ENCODE data around the gene ZNF724. TPM values are rescaled to one million over a fixed set of nuclear protein-coding genes. Genes with fewer than 3 reads are reported as not detected.
A peak's percentile ranks its signal among the peaks of the same experiment; 100 is the strongest.
"Not testable (repeated sequence)": the region's sequence is repeated elsewhere in the genome, so short reads cannot be mapped to it uniquely, and the experiment has no call there.

ZNF724 gene
- total RNA-seq, 1 donor from 2014 or later, result 3.7 TPM

DNA sequence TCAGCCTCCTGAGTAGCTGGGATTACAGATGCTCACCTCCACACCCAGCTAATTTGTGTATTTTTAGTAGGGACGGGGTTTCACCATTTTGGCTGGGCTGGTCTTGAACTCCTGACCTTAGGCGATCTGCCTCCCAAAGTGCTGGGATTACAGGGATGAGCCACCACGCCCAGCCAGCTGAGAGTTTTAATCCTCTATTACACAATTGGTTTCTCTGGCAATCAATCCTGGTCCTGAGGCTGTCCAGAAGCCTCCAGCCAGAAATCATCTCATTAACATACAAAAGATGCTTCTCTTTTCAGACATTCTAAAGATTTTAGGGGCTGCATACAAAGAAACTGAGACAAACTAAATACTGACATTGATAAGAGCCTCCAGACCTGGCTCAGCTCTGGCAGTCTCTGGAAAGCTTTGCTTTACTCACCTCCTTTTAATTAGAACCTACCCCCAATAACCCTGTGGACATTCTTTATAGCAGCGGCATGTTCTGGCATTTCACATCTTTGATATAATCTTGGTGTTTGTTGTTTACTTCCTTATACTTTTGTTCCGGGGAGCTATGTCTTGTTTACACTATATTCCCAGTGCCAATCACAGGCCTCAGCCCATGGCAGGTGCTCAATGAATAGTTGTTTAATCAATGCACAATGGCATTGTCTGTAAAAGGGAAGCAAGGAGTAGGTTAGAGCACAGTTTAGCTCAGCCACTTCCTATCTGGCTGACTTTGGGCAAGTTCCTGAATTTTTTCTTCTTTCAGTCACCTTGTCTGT, 4.1 kb upstream of the ZNF724 start:
- H3K4me1 ChIP-seq (ENCODE audit: control insufficient read depth in 3 of 3, insufficient read depth in 3 of 3, low read length in 3 of 3), result peaks cover 0 to 5% (median 5%) of the 10 kb centered on the region in 3 donors
- H3K27ac ChIP-seq (ENCODE audit: low read depth, low read length), result no peak overlapping the region
- H3K9me3 ChIP-seq (ENCODE audit: control insufficient read depth in 3 of 3, low read length in 3 of 3), result no peaks in the 10 kb centered on the region
- no peaks in the 10 kb centered on the region for H3K27me3 ChIP-seq (ENCODE audit: control insufficient read depth in 3 of 3, insufficient read depth in 3 of 3, low read length in 3 of 3)
- no peak overlapping the region for H3K4me3 ChIP-seq (ENCODE audit: low read length in 3 of 3)
- no peak overlapping the region for H3K9ac ChIP-seq (ENCODE audit: low read depth in 1 of 3, low read length in 3 of 3)
- peaks cover 4 to 9% (median 5%) of the 10 kb centered on the region in 3 donors for H3K36me3 ChIP-seq (ENCODE audit: control insufficient read depth in 3 of 3, insufficient read depth in 3 of 3, low read length in 3 of 3)

DNA sequence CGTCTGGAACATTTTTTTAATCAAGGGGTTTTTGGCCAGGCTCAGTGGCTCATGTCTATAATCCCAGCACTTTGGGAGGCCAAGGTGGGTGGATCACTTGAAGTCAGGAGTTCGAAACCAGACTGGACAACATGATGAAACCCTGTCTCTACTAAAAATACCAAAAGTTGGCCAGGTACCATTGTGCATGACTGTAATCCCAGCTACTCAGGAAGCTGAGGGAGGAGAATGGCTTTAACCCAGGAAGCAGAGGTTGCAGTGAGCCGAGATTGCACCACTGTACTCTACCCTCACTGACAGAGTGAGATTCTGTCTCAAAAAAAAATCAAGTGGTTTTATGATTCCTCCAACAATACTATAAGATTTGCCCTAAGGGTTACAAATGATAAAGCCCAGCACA, 3.1 kb upstream of the ZNF724 start:
- not testable (repeated sequence) for H3K36me3 ChIP-seq (ENCODE audit: control insufficient read depth in 3 of 3, insufficient read depth in 3 of 3, low read length in 3 of 3); H3K27me3 ChIP-seq (ENCODE audit: control insufficient read depth in 3 of 3, insufficient read depth in 3 of 3, low read length in 3 of 3); H3K9me3 ChIP-seq (ENCODE audit: control insufficient read depth in 3 of 3, low read length in 3 of 3); H3K4me1 ChIP-seq (ENCODE audit: control insufficient read depth in 3 of 3, insufficient read depth in 3 of 3, low read length in 3 of 3); H3K4me3 ChIP-seq (ENCODE audit: low read length in 3 of 3); H3K27ac ChIP-seq (ENCODE audit: low read depth, low read length); H3K9ac ChIP-seq (ENCODE audit: low read depth in 1 of 3, low read length in 3 of 3)

DNA sequence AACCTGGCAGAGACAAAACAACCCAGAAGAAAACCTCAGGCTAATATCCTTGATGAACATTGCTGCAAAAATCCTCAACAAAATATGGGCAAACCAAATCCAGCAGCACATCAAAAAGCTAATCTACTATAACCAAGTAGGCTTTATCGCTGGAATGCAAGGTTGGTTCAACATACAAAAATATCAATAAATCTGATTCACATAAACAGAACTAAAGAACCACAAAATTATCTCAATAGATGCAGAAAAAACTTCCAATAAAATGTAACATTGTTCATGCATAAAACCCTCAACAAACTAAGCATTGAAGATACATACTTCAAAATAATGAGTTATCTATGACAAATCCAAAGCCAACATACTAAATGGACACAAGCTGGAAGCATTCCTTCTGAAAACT, 8.8 kb downstream of the ZNF724 start:
- Histone ChIP-seq H3K9me3 (ENCODE audit: control insufficient read depth in 3 of 3, low read length in 3 of 3) (peaks cover 0 to 6% (median 2%) of the 10 kb centered on the region in 3 donors), H3K27me3 (ENCODE audit: control insufficient read depth in 3 of 3, insufficient read depth in 3 of 3, low read length in 3 of 3) (no peaks in the 10 kb centered on the region), H3K36me3 (ENCODE audit: control insufficient read depth in 3 of 3, insufficient read depth in 3 of 3, low read length in 3 of 3) (no peaks in the 10 kb centered on the region), H3K9ac (ENCODE audit: low read depth in 1 of 3, low read length in 3 of 3) (no peak overlapping the region), H3K4me3 (ENCODE audit: low read length in 3 of 3) (no peak overlapping the region), H3K4me1 (ENCODE audit: control insufficient read depth in 3 of 3, insufficient read depth in 3 of 3, low read length in 3 of 3) (no peaks in the 10 kb centered on the region), H3K27ac (ENCODE audit: low read depth, low read length) (no peak overlapping the region)

DNA sequence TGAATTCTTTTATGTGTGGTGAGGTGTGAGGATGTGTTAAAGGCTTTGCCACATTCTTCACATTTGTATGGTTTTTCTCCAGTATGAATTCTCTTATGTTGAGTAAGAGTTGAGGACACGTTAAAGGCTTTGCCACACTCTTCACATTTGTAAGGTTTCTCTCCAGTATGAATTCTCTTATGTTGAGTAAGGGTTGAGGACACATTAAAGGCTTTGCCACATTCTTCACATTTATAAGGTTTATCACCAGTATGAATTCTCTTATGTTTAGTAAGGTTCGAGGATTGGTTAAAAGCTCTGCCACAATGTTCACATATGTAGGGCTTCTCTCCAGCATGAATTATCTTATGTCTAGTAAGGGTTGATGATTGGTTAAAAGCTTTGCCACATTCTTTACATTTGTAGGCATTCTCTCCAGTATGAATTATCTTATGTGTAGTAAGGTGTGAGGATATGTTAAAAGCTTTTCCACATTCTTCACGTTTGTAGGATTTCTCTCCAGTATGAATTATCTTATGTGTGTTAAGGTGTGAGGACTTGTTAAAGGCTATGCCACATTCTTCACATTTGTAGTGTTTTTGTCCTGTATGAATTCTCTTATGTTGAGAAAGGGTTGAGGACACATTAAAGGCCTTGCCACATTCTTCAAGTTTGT, 27.1 kb downstream of the ZNF724 start:
- Histone ChIP-seq H3K36me3 (ENCODE audit: control insufficient read depth in 3 of 3, insufficient read depth in 3 of 3, low read length in 3 of 3) (peaks cover 3 to 6% (median 5%) of the 10 kb centered on the region in 3 donors), H3K4me1 (ENCODE audit: control insufficient read depth in 3 of 3, insufficient read depth in 3 of 3, low read length in 3 of 3) (no peaks in the 10 kb centered on the region), H3K9me3 (ENCODE audit: control insufficient read depth in 3 of 3, low read length in 3 of 3) (peaks cover 8 to 15% (median 13%) of the 10 kb centered on the region in 3 donors), H3K27ac (ENCODE audit: low read depth, low read length) (no peak overlapping the region), H3K4me3 (ENCODE audit: low read length in 3 of 3) (peak overlapping the region in 1 of 3 donors; percentile 34), H3K27me3 (ENCODE audit: control insufficient read depth in 3 of 3, insufficient read depth in 3 of 3, low read length in 3 of 3) (no peaks in the 10 kb centered on the region), H3K9ac (ENCODE audit: low read depth in 1 of 3, low read length in 3 of 3) (no peak overlapping the region)

DNA sequence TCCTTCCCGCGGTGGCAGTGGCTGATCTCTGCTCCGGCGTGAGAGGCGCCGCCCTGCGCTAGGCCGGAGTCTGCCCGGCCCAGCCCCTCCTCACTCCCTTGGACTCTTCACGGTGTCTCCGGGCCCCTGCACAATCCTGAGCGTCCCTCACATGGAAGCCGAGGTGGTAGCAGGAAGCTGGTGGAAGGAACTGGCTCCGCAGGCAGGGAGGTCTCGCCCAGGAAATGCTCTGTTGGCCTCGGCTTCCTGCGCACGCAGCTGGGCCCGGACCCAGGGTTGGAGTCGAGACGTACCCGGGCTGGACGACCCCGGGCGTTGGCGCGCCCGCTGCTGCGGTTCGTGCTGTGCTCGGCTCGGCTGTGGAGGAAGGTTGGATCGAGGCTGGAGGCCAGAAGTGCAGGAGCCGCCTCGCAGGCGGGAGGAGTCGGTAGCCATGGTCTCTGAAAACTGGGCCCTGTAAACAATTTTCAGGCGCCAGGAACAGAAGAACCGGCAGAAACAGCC, 46.3 kb downstream of the ZNF724 start:
- peak overlapping the region in 2 of 3 donors; percentile 20 to 38 for H3K9ac ChIP-seq (ENCODE audit: low read depth in 1 of 3, low read length in 3 of 3)
- no peaks in the 10 kb centered on the region for H3K4me1 ChIP-seq (ENCODE audit: control insufficient read depth in 3 of 3, insufficient read depth in 3 of 3, low read length in 3 of 3)
- no peaks in the 10 kb centered on the region for H3K36me3 ChIP-seq (ENCODE audit: control insufficient read depth in 3 of 3, insufficient read depth in 3 of 3, low read length in 3 of 3)
- H3K4me3 ChIP-seq (ENCODE audit: low read length in 3 of 3), result peak overlapping the region; percentile 32 to 35 (median 33)
- H3K27ac ChIP-seq (ENCODE audit: low read depth, low read length), result no peak overlapping the region
- H3K27me3 ChIP-seq (ENCODE audit: control insufficient read depth in 3 of 3, insufficient read depth in 3 of 3, low read length in 3 of 3), result no peaks in the 10 kb centered on the region
- H3K9me3 ChIP-seq (ENCODE audit: control insufficient read depth in 3 of 3, low read length in 3 of 3), result no peaks in the 10 kb centered on the region

DNA sequence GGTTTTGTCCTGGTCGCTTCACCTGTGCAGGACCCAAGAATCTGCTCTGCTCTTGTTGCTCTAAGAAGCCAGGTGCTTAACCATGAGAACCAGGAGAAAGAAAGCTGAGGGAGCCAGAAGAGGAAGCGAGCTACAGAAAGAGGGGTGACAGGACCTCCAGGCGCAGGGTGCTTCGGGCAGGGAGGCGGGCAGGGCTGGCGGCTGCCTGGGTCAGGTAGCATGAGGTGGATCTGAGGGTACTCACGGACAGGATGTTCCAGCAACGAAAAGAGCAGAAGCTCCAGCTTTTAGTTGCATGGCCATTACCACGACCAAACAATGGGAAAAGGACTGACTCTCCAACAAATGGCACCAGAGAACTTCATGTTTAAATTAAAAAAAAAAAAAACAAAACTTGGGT, 59.9 kb downstream of the ZNF724 start:
- Histone ChIP-seq H3K36me3 (ENCODE audit: control insufficient read depth in 3 of 3, insufficient read depth in 3 of 3, low read length in 3 of 3) (no peaks in the 10 kb centered on the region), H3K27me3 (ENCODE audit: control insufficient read depth in 3 of 3, insufficient read depth in 3 of 3, low read length in 3 of 3) (no peaks in the 10 kb centered on the region), H3K9me3 (ENCODE audit: control insufficient read depth in 3 of 3, low read length in 3 of 3) (no peaks in the 10 kb centered on the region), H3K4me3 (ENCODE audit: low read length in 3 of 3) (no peak overlapping the region), H3K9ac (ENCODE audit: low read depth in 1 of 3, low read length in 3 of 3) (no peak overlapping the region), H3K4me1 (ENCODE audit: control insufficient read depth in 3 of 3, insufficient read depth in 3 of 3, low read length in 3 of 3) (no peaks in the 10 kb centered on the region), H3K27ac (ENCODE audit: low read depth, low read length) (no peak overlapping the region)

DNA sequence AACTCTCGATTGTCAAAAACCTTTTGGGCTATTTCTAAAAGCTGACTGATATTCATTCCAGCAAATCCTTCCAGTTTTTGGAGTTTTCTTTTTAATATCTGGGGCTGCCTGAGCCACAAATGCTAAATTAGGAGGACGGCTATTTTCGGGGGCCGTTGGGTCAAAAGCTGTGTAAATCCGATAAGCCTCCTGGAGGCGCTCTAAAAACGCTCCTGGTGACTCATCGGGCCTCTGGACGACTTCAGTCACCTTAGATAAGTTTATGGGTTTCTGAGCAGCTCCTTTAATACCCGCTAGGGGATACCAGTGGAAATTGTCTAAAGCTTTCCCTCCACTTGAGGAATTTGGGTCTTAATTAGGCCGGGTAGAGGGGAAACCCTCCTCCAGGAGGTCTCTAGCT, 66.9 kb downstream of the ZNF724 start:
- Histone ChIP-seq H3K36me3 (ENCODE audit: control insufficient read depth in 3 of 3, insufficient read depth in 3 of 3, low read length in 3 of 3) (no peaks in the 10 kb centered on the region), H3K27me3 (ENCODE audit: control insufficient read depth in 3 of 3, insufficient read depth in 3 of 3, low read length in 3 of 3) (no peaks in the 10 kb centered on the region), H3K4me1 (ENCODE audit: control insufficient read depth in 3 of 3, insufficient read depth in 3 of 3, low read length in 3 of 3) (no peaks in the 10 kb centered on the region), H3K9me3 (ENCODE audit: control insufficient read depth in 3 of 3, low read length in 3 of 3) (peaks cover 0 to 3% (median 0%) of the 10 kb centered on the region in 3 donors), H3K4me3 (ENCODE audit: low read length in 3 of 3) (no peak overlapping the region), H3K9ac (ENCODE audit: low read depth in 1 of 3, low read length in 3 of 3) (no peak overlapping the region), H3K27ac (ENCODE audit: low read depth, low read length) (no peak overlapping the region)

Small RNA genes within 50 kb of the gene (small RNA-seq; reads per million reads assigned to genes)
- not detected for gene VN1R91P

Other genes with a start within 250 kb of the ZNF724 start
- gene ZNF728, start 247.2 kb downstream of the ZNF724 start, total RNA-seq, result 0.52 TPM
- gene ZNF730, start 133.4 kb downstream of the ZNF724 start, total RNA-seq, result 6.3 TPM
- gene ZNF91, start 145.1 kb upstream of the ZNF724 start, total RNA-seq, result 40.7 TPM

Measured in skeletal muscle tissue (tissue), 5 donors.